GM18909 (cell line): ENCODE measurements around the gene BLNK.
A peak's percentile ranks its signal among the peaks of the same experiment; 100 is the strongest.
"Not testable (repeated sequence)": the region's sequence is repeated elsewhere in the genome, so short reads cannot be mapped to it uniquely, and the experiment has no call there.

Experiments
- ATAC-seq: cut with Tn5 transposase; IDR thresholded peaks from one replicate; pipeline ENCODE4 v1.9.1; 2021; ENCODE audit warnings: mild to moderate bottlenecking; ENCODE audit not compliant: unreplicated experiment, poor library complexity

The BLNK gene

GRCh38 chr10:96271016-96271815 lies at the start of gene BLNK:
Gene BLNK (minus strand): TSS chr10:96271569. CDS start chr10:96271398, 171 bp downstream.
- ATAC-seq: peak; percentile 69

- no peak for ATAC-seq
Measured at GRCh38 chr10:96319754-96320474, 48.5 kb upstream of the BLNK start.

- no peak for ATAC-seq
Measured at GRCh38 chr10:96317067-96317833, 45.9 kb upstream of the BLNK start.

GRCh38 chr10:96313344-96313743 lies 42.0 kb upstream of the BLNK start:
- ATAC-seq: no peak

- no peak for ATAC-seq
Measured at GRCh38 chr10:96311180-96311715, 39.9 kb upstream of the BLNK start.

- ATAC-seq: no peak
Measured at GRCh38 chr10:96310321-96310669, 38.9 kb upstream of the BLNK start.

- no peak for ATAC-seq
Measured at GRCh38 chr10:96309628-96310320, 38.4 kb upstream of the BLNK start.

DNA sequence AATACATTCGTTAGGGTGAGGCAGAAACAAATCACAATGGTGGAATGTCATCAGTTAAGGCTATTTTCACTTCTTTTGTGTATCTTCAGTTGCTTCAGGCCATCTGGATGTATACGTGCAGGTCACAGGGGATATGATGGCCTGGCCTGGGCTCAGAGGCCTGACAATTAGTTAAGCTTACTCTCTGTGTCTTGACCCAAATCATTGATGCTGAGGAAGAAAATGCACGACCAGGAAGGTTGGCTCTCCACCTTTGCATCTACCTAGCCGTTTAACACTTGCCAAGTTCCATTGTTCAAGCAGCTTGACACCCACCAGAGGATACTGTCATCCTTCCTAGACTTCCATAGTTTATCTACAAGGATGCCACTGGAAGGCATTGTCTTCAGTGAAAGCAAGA lies 37.5 kb upstream of the BLNK start:
- ATAC-seq: not testable (repeated sequence)

- ATAC-seq: no peak
Measured at GRCh38 chr10:96306516-96306915, 35.1 kb upstream of the BLNK start.

- no peak for ATAC-seq
Measured at GRCh38 chr10:96305019-96305418, 33.6 kb upstream of the BLNK start.

DNA sequence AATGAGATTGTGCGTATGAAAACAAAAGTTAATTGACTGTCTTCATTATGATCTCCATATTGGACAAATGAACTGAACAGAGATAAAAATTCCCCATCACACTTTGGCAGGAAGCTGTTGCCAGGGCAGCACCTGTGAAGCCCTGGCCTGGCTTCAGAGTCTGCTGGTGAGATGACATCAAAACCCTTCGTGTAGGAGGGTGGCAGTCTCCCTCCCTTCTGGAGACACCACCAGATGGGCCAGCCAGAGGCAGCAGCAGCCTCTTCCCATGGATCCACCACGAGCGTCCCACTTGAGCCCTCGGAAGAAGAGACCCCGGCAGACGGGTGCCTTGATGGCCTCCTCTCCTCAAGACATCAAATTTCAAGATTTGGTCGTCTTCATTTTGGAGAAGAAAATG lies 32.9 kb upstream of the BLNK start, which contains the start of gene DNTT:
TSS of gene DNTT (plus strand) at position 205 of the 400 bp plus-strand sequence. CDS start at position 269, 64 bp downstream.
- ATAC-seq: no peak

GRCh38 chr10:96301616-96302015 lies 30.2 kb upstream of the BLNK start:
- ATAC-seq: no peak

DNA sequence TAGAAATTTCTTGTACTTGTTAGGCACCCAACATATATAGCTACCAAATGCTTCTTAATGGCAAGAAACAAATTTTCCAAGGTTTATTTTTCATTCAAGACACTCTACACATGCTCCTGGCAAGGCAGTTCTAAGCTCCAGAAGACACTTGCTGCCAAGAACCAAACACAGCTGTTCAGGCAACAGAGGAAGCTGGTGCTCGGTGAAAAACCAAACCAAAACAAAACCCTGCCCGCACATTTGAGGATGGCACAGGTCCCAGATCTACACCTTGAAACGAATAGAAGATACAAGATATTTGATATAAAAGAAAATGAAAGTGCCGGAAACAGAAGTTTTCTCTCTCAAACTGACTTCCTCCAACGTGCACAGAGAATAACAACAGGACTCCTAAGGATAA lies 28.0 kb upstream of the BLNK start:
- no peak for ATAC-seq

DNA sequence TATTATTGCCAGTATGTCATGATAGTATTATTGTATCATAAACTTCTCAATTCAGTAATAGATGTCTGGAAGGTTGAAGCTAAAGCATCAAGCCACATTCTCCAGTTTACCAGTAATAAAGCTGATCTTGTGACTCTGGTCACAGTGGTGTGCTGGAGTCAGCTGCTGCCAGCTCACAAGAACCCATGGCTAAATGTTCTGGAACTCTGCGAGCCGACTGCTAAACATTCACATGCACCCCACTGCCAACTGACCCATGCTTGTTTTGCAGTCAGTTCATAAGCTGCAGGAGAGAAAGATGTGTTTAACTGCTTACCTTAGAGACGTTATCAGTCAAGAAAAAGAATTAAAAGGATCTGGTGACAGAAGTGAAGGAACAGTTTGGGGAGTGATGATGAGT lies 27.0 kb upstream of the BLNK start:
- ATAC-seq: no peak

DNA sequence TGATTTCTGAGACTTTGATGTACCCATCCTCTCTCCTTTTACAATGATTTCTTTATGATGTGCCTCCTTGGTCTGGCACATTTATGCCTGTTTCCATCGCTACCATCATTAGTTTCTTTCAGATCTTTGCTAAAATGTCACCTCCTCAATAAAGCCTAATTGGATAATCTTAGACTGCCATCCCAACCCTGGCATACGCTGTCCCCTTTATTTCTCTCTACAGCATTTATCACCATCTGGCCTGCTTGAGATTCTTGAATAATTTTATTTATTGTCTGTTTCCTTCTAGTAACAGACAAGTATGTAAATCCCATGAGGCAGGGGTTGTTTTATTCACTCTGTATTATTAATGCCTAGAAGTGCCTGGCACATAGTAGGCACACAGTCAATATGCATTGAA lies 26.1 kb upstream of the BLNK start:
- ATAC-seq: no peak

- no peak for ATAC-seq
Measured at GRCh38 chr10:96295475-96295874, 24.1 kb upstream of the BLNK start.

DNA sequence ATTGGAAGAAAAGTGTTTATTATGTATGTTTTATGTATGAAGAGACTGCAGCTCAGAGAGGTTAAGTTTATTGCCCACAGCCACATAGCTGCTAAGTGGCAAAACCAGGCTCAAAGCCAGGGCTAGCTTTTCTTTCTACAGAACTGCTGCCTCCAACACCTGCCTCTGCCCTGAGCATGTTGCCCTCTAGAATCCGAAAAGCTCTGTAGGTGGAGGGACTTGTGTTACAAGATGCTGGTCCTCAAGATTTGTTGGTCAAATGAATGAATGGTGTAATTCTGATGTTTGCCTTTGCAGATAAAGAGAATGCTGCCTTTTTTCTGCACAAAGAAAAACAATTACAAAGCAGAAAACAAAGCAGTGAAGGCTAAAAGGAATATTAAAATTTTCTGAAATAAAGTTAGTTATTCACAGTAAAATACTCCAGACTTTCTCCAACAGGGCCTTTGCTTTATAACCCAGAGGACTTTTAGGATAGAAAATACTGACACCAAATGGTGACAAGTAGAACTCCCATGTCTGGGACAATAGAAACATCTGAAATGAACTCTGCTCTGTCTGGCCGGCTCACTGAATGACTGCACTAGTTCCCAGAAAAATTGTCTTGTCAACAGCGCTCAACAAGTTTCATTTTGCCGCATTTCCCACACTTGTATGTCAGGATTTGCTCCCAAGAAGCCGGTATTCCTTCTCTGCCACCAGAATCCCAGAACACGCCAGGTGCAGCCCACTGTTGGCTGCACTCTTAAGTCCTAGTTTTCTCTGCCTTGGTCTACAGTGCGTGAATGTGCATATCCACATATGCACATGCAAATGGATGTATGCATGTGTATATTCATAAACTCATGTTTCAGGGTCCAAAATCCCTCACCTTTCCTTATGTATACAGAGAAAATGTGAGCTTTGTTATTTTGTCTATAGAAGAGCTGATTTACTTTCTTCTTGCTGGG lies 21.9 kb upstream of the BLNK start:
- ATAC-seq: peak; percentile 49

DNA sequence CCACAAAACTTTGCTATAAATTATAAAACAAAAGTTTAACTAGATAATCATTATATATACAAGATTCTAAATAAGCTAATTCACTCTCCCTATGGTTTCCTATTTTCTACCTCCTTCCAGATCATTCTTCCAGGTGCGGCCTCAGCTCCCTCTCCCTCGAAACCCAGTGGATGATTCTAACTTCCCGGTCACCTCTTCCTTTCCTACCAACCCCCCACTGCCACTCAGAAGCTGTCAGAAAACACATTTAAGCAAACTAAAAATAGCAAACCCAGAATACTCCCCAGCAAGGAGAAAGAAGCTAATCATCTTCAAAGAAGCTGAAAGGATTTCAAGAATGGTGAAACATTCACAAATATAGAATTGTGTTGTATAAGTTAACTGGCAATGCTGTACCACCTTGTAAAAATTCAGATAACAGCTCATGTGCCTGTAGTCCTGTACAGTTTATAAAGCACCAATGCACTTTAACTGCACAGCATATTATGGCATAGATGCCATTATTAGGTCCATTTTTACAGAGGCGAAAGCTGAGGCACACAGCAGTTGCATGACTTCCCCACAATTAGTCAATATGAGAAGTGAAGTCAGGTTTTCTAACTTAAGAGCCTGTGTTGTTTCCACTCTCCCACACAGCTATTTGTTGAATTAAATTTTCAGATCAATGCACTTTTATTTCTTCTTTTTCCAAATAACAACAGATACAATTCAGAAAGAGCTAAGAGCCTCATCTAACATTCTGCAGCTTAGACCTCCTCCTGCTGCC lies 19.2 kb upstream of the BLNK start:
- peak; percentile 25 for ATAC-seq
